Right ventricle myocardium superior (tissue), 1 donor: ENCODE measurements around the gene TSTD1. TPM values are rescaled to one million over a fixed set of nuclear protein-coding genes. Genes with fewer than 3 reads are reported as not detected.
"Not testable (repeated sequence)": the region's sequence is repeated elsewhere in the genome, so short reads cannot be mapped to it uniquely, and the experiment has no call there.

Experiments used
- ATAC-seq: fragments of 200-7000 bp; cut with Tn5 transposase; one replicate; pipeline ENCODE4 v1.9.1; 2020; ENCODE audit warnings: mild to moderate bottlenecking; ENCODE audit not compliant: poor library complexity
- DNase-seq: peaks from one replicate; pipeline ENCODE4 v3.0.0-alpha.2; 2020
- intact Hi-C: fragments of 100-400 bp; cut with DNase I; formaldehyde crosslinking; loops from one replicate; pipeline ENCODE4 v1.11.2; 2022
- total RNA-seq: library from RNA; stranded (reverse); fragmentation: NEBNext Ultra II Directional; extraction: Animal tissue kit (Norgen Biotek cat#: 25700); gene quantifications from one replicate; pipeline ENCODE4 v1.2.1, GENCODE V29; 2021
- donor health status: DM: no; HTN: yes; CAD: no; lungs with severe emphysema.

TSTD1 gene
- total RNA-seq, 1 donor from 2014 or later: 9.3 TPM

GRCh38 chr1:161070761-161071160 lies 32.0 kb upstream of the TSTD1 start:
- intact Hi-C loops: no loop called here
- ATAC-seq (no peak), DNase-seq (no peak)

DNA sequence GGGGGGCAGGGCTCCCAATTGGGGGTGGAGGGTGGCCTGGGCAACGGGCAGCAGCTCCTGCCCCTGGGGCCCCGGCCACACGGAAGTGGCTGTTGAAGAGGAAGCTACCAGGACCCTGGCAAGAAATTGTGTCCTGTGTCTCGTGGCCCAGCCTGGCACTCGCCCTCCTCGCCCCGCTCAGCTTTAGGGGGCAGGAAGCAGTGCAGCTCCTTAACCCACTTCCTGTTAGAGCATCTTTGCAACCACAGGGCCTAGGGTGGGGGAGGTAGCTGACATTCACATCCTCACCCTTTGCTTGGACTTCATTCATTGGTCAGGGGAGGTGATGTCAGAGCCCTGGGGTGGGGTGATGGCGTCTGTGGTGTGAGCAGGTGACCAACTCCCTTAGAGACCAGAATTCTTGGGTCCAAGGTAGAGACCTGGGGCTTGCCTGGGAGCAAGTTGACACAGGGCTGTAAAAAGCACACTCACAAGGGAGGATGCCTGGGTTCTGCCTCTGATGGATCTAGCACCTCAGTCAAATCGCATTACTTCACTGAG lies 31.0 kb upstream of the TSTD1 start, which contains the start of gene ARHGAP30:
TSS of gene ARHGAP30 (minus strand) at position 161 of the 540 bp plus-strand sequence. CDS start 267 bp downstream, outside the sequence.
- intact Hi-C loops: no loop called here
- ATAC-seq: peak; percentile 74
- peak; percentile 82 for DNase-seq

DNA sequence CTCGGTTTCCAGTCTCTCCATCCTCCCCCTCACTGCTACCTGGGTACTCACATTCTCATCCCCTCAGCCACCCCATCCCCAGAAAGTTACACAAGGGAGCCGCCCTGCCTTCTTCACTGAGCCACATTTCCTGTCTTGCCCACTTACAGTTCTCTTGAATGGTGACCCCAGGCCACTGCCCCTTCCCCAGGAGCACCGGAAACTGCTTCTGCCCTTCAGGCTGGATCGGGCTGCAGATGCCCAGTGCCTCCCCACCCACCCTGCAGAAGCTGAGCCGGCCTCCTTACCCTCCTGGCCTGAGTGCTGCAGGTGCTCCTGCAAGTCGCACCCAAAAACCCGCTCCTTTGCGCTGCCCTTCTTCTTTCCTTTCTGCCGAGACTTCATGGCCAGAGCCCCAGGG lies 30.5 kb upstream of the TSTD1 start:
- DNase-seq (no peak), ATAC-seq (no peak)
- intact Hi-C loops: no loop called here

DNA sequence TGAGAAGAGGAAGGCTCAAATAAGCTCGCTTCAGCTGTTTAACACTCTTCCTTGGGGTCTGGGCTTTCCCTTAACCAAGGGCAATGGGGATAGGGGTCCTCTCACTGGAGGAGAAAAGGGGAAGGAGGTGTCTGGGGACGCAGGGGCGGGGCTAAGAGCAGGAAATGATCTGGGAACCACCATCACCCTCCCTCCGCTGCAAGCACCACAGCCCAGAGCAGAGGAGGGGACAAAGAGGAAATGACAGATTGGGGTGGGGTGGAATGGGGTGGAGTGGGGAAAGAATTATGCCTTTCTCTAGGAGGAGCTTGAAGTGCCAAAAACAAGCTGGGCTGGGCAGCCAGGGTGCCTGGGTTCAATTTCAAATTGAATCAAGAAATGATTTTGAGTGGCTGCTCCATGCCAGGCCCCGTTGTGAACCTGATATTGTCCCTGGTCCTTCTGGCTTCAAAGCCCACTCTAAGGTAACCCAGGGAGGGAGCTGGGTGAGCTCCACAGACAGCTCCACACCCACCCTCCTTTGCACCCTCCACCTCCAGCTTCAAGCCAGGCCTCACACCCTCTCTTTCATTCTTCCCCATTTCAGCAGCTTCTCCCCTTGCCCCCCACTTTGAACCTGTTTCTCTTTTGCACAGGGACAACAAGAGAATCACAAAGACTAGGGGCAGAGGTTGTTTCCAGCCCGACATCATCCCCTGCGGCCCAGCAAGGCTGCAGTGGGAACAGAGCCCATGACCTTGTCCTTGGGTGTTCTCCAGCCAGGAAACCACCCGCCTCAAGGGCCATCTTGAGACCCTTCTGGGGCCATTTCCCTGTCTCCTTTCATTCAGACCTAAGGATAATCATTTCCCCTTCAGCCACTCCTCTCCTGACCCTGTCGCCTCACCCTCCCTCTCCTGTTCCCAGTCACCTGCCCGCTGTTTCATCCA lies 29.8 kb upstream of the TSTD1 start:
- ATAC-seq: peak; percentile 79
- intact Hi-C loops: no loop called here

DNA sequence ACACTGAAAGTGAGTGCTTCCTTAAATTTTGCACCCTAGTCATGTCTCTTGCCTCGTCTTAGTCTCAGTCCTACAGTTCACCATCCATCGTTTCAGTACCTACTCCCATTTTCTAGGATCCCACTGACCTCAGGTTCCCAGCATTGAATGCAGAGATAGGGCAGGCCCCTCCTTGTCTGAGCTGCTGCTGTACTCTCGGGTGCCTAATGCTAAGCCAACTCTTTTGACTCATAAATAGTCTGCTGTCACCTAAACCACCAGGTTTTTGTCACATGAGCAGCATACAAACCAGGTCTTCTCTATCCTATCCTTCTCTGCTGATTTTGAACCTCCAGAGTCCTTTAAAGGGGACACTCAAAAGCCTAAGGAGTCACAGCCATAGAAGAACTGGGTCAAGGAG lies 27.9 kb upstream of the TSTD1 start:
- intact Hi-C loops: no loop called here
- ATAC-seq (no peak), DNase-seq (no peak)

More for the DNA sequence above, 29.8 kb upstream of the TSTD1 start:
- DNase-seq: peak; percentile 83

- ATAC-seq, intact Hi-C loops, DNase-seq: not testable (repeated sequence)
Measured at GRCh38 chr1:161065681-161066080, 26.9 kb upstream of the TSTD1 start.

DNA sequence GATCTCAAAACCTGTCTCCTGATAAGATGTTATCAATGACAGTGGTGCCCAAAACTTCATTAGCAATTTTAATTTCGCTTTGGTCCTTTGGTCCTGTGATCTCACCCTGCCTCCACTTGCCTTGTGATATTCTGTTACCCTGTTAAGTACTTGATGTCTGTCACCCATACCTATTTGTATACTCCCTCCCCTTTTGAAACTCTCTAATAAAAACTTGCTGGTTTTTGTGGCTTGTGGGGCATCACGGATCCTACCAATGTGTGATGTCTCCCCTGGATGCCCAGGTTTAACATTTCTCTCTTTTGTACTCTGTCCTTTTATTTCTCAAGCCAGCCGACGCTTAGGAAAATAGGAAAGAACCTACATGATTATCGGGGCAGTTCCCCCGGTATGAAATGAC lies 25.2 kb upstream of the TSTD1 start:
- intact Hi-C loops: not testable (repeated sequence)

GRCh38 chr1:161061419-161061818 lies 22.7 kb upstream of the TSTD1 start:
- DNase-seq (no peak), ATAC-seq (no peak)
- intact Hi-C loops: no loop called here

More for the DNA sequence above, 25.2 kb upstream of the TSTD1 start:
- not testable (repeated sequence) for DNase-seq, ATAC-seq

DNA sequence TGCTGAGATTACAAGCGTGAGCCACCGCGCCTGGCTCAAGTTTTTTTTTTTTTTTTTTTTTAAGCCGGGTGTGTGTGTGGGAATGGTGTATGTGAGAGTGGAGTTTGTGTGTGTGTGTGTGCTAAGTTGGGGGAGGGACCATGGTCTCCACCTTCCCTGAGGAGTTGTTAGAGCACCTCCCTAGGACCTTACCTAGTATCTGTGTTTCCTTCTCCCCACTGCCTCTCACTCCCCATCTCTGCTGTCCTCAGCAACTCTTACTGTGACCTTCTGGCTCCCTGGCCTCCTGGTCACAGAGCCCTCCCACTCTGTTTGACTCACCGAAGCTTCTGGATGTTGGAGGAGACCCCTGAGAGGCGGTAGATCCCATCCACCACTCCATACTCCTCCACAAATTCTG lies 20.5 kb upstream of the TSTD1 start:
- ATAC-seq: no peak
- no peak for DNase-seq

DNA sequence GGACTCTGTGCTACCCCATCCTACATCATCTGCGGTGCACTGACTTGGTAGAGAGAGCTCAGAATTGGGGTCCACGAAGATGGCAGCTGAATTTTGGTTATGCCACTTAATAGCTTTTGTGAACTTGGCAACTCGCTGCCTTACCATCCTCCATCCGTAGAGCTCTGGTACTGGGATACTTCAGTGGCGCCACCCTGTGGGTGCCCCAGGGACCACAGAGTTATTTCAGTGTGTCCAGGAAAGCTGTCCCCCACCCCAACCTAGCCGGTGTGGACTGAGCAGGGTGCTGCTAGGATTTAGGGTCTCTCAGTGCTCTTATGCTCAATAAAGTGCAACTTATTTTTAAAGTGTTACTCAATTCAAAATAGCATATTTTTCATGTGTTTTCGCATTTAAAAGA lies 16.0 kb upstream of the TSTD1 start:
- DNase-seq (no peak), ATAC-seq (no peak)
- intact Hi-C loops: no loop called here

More for the DNA sequence above, 20.5 kb upstream of the TSTD1 start:
- intact Hi-C loops: no loop called here

GRCh38 chr1:161054232-161054631 lies 15.5 kb upstream of the TSTD1 start:
- DNase-seq (no peak), ATAC-seq (no peak)
- intact Hi-C loops: no loop called here

GRCh38 chr1:161052899-161053298 lies 14.1 kb upstream of the TSTD1 start:
- no peak for DNase-seq
- no peak for ATAC-seq
- intact Hi-C loops: no loop called here

GRCh38 chr1:161051219-161051618 lies 12.5 kb upstream of the TSTD1 start:
- no peak for DNase-seq
- intact Hi-C loops: no loop called here
- ATAC-seq: no peak

- no peak for ATAC-seq
- intact Hi-C loops: loop anchor here (5.0 kb wide), 1 partner anchor 48 kb away; the partner anchor contains the start of gene KLHDC9
- DNase-seq: no peak
Measured at GRCh38 chr1:161048949-161049722, 10.4 kb upstream of the TSTD1 start.

DNA sequence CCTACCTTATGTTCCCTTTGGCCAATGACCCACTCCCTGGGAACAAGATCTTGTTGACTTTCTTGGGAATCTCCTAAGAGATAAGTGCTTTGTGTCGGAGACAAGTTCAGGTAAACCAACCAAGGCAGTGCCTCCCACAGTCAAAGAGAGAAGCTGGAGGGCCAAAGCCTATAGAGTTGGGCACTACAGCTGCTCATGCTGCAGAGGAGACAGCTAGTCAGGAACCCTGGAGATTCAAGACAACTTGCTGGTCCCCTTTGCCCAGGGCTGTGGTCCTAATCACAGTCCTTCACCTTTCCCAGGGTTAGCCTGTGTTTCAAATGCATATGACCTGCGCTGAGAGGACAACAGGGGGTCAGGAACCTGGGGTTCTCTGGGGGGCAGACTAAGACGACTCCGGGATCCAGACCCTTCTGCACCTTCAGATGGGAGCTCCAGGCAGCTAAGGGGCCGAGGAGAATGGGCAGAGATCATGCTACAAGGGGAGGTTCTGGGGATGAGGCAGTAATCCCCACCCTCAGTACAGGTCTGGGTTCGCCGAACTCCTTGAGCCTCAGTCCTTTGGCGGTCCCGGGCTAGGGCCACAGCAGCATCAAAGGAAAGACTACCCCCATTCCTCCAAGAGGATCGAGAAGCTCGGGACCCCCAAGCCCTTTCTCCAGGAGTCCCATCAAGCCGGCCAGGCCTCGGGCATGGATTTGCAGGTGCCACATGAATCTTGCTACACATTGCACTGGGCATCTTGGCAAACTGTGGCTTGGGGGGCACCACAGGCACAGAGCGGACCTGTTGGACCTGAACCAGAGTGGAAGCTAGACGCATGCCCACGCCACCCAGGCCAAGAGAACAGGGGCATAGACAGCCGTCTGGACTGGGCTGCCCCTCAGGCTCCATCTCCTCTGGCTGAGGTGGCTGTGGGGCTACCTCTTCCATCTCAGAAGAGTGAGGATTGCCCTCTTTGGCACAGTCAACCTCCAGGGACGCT lies 9.0 kb upstream of the TSTD1 start:
- intact Hi-C loops: loop anchor here (5.0 kb wide), 1 partner anchor 50 kb away; the partner anchor contains the start of gene KLHDC9
- DNase-seq (peak; percentile 41), ATAC-seq (no peak)

- no peak for ATAC-seq
- intact Hi-C loops: loop anchor here (5.0 kb wide), 1 partner anchor 51 kb away; the partner anchor contains the start of gene KLHDC9
- DNase-seq: no peak
Measured at GRCh38 chr1:161046605-161047228, 8.0 kb upstream of the TSTD1 start.
